HG03045 (cell line): ENCODE measurements around the gene WNK4.

Experiments
- ATAC-seq: cut with Tn5 transposase; IDR thresholded peaks from one replicate; pipeline ENCODE4 v1.9.1; 2021; ENCODE audit warnings: mild to moderate bottlenecking, moderate library complexity; ENCODE audit not compliant: unreplicated experiment

WNK4 gene

DNA sequence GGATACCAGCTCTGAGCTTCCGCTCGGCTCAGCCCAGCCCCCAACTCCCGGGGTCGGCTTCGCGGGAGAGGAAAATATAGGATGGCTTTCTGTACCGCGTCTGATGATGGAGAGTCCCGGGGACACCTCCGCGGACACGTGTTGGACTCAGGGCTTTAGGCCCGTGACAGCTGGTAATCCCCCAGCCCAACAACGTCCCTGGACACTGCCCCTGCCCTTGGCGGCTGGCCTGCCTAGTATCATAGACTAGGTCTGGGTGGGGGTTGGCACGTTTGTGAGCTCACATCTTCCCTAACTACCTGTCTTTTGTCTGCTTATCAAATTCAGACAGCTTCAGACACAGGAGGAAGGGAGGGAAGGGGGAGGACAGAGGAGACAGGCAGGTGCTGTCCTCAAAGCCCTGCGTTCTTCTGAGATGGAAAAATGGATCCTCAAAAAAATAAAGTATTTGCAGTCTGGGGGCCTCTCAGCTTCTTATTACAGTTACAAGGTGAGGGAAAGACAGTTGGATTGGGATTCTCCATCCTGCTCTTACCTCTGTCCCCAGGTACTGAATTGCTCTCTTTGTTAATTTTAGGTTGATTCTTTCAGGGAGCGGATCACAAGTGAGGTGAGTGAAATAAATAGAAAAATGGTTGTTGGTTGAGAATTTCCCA lies 53.5 kb downstream of the WNK4 start:
- ATAC-seq, result peak; percentile 16

DNA sequence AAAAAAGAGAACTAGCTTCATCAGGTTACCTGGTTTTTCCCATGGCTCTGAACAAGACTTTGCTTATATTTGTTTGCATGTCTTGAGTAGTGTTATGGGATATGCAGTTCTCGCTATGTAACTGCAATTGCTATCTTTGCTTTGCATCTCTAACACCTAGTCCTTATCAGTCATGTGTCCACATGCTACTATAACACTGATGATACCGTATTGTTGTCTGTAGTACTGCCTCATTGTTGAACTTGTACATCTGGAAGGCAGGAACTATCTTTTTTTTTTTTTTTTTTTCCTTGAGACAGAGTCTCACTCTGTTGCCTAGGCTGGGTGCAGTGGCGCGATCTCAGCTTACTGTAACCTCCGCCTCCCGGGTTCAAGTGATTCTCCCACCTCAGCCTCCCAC lies 55.3 kb downstream of the WNK4 start:
- ATAC-seq, result no peak

DNA sequence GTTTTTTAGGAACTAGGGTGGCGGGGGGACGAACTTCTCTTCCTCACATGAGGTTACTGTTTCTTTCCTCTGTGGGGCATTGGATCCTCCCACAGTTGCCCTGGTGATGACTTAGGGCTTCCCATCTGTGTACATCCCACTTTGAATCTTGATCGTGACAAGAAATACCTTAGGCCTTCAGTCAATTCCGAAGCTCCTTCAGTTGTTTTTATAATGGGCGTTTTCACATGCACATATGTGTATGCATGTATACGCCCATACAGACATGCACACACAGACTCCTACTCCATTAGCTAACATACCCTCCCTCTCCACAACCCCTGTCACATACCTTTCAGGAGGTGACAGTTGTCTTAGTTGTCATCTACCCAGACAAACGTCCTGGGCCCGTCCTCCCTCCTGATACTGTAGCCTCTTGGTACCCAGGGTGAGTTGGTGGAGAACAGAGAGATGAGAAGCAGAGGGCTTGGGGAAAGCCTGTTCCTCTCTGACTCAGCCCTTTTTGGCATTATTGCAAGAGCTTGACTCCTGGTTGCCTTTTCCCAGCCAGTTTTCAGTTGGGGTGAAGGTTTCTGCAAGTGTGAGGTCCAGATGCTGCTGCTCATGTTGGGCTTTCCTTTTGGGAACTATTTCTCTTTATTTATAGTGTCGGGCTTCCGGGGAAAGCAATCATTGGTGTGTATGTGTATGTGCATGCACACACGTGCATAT lies 61.7 kb downstream of the WNK4 start:
- no peak for ATAC-seq

DNA sequence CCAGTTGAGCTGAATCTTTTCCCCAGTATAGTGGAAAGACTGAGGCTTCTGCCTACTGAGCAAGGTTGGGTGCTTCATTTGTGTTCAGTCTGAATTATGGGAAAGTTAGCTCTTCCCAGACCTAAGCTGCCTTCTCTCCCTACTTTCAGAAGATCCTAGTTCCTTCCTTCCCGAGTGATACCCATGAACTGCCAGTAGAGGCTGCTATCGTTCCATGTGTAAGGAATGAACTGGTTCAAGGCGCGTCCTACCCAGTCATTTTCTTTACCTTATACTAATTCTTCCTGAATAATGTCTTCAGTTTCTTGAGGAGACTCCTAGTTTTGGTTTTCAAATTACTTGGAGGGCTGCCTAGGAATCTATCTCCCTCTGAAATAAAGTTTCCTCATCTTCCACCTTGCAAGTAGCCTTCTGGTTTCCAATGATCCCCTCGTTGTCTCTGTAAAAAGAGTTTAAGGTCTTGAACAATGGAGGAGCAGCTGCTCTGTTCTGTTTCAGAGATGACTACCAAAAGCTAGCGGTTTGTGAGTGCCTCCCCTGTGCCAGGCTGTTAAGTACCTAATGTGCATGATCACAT lies 63.0 kb downstream of the WNK4 start:
- ATAC-seq, result no peak

DNA sequence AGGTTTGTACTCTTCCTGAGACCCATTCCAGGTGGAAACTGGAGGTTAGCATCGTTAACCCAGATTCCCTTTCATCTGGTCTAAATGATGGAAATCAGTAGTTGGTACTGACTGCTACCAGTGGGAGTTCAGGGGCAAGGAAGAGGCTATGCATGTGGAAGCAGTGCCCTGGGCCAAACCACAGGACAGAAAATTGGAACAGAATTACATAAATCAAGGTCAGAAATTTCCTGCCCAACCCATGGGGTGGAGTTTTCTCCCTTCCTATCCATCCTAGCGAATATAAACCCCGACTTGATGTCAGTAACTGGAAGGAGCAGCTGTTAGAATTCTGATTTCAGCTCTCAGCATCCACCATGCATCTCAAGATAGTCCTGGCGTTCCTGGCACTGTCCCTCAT lies 63.9 kb downstream of the WNK4 start, which contains the start of gene AOC2:
AOC2 (plus strand) TSS at position 310 of the 400 bp plus-strand sequence; CDS start at position 357, 47 bp downstream.
- no peak for ATAC-seq

DNA sequence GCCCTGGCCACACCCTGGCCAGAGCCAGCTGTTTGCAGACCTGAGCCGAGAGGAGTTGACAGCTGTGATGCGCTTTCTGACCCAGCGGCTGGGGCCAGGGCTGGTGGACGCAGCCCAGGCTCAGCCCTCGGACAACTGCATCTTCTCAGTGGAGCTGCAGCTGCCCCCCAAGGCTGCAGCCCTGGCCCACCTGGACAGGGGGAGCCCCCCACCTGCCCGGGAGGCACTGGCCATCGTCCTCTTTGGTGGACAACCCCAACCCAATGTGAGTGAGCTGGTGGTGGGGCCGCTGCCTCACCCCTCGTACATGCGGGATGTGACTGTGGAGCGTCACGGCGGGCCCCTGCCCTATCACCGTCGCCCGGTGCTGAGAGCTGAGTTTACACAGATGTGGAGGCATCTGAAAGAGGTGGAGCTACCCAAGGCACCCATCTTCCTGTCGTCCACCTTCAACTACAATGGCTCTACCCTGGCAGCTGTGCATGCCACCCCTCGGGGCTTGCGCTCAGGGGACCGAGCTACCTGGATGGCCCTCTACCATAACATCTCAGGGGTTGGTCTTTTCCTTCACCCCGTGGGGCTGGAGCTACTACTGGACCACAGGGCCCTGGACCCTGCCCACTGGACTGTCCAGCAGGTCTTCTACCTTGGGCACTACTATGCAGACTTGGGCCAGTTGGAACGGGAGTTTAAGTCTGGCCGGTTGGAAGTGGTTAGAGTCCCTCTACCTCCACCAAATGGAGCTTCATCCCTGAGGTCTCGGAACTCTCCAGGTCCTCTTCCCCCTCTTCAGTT lies 64.5 kb downstream of the WNK4 start:
- ATAC-seq, result no peak

DNA sequence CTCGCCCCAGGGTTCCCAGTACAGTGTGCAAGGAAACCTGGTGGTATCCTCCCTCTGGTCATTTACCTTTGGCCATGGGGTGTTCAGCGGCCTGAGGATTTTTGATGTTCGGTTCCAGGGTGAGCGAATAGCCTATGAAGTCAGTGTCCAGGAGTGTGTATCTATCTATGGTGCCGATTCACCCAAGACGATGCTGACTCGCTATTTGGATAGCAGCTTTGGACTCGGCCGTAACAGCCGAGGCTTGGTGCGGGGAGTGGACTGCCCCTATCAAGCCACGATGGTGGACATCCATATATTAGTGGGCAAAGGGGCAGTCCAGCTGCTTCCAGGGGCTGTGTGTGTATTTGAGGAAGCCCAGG lies 65.1 kb downstream of the WNK4 start:
- ATAC-seq, result no peak

DNA sequence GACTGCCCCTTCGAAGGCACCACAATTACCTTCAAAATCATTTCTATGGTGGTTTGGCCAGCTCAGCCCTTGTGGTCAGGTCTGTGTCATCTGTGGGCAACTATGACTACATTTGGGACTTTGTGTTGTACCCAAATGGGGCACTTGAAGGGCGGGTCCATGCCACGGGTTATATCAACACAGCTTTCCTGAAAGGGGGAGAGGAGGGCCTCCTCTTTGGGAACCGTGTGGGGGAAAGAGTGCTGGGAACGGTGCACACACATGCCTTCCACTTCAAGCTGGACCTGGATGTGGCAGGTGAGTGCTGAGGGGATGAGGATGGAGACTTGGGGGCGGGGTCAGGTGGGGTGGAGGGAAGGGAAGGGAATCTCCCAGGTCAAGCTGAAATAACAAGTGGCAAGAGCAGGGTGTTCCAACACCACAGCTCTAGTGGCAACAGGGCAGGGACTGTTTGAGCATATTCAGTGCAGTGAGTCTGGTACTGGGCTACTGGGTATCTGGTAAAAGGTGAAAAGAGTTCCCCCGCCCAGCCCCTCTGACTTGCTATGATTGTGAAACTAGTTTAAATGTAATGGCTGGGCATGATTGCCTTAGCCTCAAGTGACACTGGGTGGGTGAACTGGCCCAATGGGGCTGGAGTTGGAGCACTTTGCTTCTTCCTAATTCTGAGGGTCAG lies 65.6 kb downstream of the WNK4 start:
- ATAC-seq, result no peak
